ENCODE data around the gene PHTF2.

- TF ChIP-seq POLR2AphosphoS5 (IDR thresholded peaks at IDR 0.05; ENCODE audit: low read depth, low read length) = no peak
- no peak for TF ChIP-seq SIN3A (IDR thresholded peaks at IDR 0.05; ENCODE audit: borderline replicate concordance, insufficient read depth, low read length)
- TF ChIP-seq TAF1 (IDR thresholded peaks at IDR 0.05; ENCODE audit: borderline replicate concordance, insufficient read depth, low read length) = no peak
- TF ChIP-seq REST (IDR thresholded peaks at IDR 0.05; ENCODE audit: insufficient read depth in 1 of 2, low read depth in 2 of 2, low read length in 2 of 2) = no peak
These were observed 26.7 kb upstream of the PHTF2 start for GRCh38 chr7:77771901-77772300.

Data from PFSK-1 (cell line).